ENCODE results near the gene SLC26A5.
"Not testable (repeated sequence)": the region's sequence is repeated elsewhere in the genome, so short reads cannot be mapped to it uniquely, and the experiment has no call there.

Gene SLC26A5

DNA sequence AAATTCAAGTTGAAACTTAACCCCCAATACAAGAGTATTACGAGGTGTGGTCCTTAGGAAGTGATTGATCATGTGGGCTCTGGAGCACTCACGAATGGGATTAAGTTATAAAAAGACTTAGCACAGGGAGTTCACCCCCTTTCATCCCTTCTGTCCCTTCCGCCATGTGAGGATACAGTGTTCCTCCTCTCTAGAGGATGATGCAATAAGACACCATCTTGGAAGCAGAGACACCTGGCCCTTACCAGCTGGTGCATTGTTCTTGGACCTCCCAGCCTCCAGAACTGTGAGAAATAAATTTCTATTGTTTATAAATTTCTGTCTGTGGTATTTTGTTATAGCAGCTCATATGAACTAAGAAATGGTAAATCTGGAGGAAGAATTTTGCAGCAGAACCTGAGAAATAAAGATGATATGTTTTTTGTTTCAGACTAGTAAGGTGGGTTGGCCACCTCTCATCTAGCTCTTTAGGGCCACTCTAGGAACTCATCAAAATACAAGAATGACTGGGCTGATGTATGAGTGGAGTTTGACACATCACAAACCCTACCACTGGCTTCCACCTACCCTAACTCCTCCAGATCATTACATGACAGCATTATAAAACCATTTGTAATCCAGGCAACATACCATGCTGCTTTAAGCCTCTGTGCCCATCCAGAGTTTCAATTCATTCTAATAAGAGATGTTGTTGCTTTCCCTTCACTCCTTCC is 22.4 kb downstream of the SLC26A5 start:
- Mint-ChIP-seq H3K36me3 (ENCODE audit: low read depth) (no peaks in the 10 kb centered on the region), H3K27ac (no peak overlapping the region), H3K9me3 (no peaks in the 10 kb centered on the region), H3K27me3 (peaks cover 9% of the 10 kb centered on the region), H3K4me1 (no peaks in the 10 kb centered on the region), H3K4me3 (no peak overlapping the region)
- ATAC-seq (no peak), DNase-seq (no peak)

DNA sequence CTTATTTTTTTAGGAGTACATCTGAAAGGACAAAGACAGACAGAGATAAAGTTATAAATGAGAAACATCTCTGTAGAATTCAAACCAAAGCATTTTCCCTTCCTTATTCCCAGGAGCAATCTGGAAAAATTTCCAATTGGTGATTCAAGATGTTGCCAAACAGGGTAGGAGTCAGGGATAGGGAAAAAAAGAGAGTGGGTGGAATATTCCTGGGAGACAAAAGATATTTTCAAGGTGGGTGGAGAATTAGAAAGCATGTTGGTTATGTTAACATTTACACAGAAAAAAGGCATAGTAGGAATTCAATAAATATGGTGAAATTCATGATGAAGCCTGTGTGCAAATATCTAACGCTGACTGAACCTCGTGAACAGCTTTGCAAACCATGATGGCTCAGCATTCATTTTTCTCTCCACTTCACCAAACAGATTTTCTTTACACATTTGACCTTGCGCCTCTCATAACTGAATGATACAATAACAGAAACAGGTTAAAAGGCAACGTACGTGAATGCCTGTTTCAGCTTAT is 25.1 kb downstream of the SLC26A5 start:
- no peaks in the 10 kb centered on the region for H3K4me1 Mint-ChIP-seq
- no peaks in the 10 kb centered on the region for H3K9me3 Mint-ChIP-seq
- H3K27me3 Mint-ChIP-seq = peaks cover 12% of the 10 kb centered on the region
- H3K27ac Mint-ChIP-seq = no peak overlapping the region
- H3K36me3 Mint-ChIP-seq (ENCODE audit: low read depth) = no peaks in the 10 kb centered on the region
- DNase-seq = no peak
- no peak overlapping the region for H3K4me3 Mint-ChIP-seq
- no peak for ATAC-seq

DNA sequence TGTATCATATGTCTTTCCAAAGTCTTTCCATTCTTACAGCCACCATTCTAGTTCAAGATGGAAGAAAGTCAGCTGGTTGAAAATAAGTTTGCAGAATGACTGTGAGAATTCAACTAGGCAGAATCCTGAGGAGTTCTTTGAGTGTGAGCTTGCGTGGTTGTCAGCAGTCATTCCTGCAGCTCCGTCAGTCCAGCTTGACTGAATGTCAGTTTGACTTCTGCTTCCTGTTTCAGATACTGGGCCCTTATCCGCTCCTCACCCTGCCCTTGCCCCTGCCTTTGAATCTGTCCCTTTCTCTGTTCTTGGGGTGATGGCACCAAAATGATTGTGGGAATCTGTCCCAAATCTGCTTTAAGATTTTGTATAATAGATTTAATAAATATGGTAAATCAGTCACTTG is 27.8 kb downstream of the SLC26A5 start:
- DNase-seq (no peak), ATAC-seq (no peak)
- no peaks in the 10 kb centered on the region for H3K9me3 Mint-ChIP-seq
- no peak overlapping the region for H3K4me3 Mint-ChIP-seq
- H3K4me1 Mint-ChIP-seq = no peaks in the 10 kb centered on the region
- H3K27me3 Mint-ChIP-seq = peaks cover 19% of the 10 kb centered on the region
- H3K27ac Mint-ChIP-seq = no peak overlapping the region
- H3K36me3 Mint-ChIP-seq (ENCODE audit: low read depth) = no peaks in the 10 kb centered on the region

DNA sequence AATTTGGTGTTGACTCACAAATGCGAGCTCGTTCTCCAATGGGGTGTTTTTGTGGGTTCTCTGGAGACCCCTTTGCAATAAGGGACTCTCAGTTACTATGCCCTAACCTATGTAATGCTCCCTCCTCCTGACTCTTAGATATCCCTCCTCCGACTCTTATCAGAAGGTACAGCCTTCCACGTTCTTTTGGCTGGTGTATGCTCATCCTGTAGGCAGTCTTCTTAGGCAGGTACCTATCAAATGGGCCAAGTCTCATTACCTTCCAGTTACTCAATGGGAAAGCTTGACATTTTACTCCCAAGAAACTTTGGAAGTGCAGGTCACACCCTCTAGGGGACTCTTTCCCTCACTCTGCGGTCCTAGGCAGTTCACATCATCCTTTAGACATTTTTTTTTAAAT is 32.6 kb downstream of the SLC26A5 start:
- Mint-ChIP-seq H3K27ac (no peak overlapping the region), H3K4me3 (no peak overlapping the region), H3K27me3 (peaks cover 12% of the 10 kb centered on the region), H3K9me3 (no peaks in the 10 kb centered on the region), H3K36me3 (ENCODE audit: low read depth) (no peaks in the 10 kb centered on the region), H3K4me1 (no peaks in the 10 kb centered on the region)
- ATAC-seq (no peak), DNase-seq (no peak)

DNA sequence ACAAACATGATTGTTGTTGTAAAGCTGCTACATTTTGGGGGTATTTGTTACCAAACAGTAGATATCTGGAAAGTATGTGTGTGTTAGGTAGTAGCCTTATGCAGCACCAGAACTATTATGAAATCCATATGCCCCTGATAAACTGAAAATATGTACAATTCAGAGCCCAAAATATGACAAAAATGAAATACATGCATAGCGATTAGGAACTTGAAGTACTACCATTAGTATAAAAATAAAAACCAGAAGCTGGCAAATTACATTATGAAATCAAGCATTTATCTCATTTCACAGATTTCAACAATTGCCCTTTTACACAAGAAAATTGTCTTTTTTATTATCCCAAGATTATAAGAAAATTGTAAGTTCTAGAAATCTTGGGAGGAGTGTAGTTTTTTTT is 33.9 kb downstream of the SLC26A5 start:
- Mint-ChIP-seq H3K27ac (no peak overlapping the region), H3K27me3 (peaks cover 7% of the 10 kb centered on the region), H3K4me3 (no peak overlapping the region), H3K9me3 (no peaks in the 10 kb centered on the region), H3K36me3 (ENCODE audit: low read depth) (no peaks in the 10 kb centered on the region), H3K4me1 (no peaks in the 10 kb centered on the region)
- ATAC-seq (no peak), DNase-seq (no peak)

DNA sequence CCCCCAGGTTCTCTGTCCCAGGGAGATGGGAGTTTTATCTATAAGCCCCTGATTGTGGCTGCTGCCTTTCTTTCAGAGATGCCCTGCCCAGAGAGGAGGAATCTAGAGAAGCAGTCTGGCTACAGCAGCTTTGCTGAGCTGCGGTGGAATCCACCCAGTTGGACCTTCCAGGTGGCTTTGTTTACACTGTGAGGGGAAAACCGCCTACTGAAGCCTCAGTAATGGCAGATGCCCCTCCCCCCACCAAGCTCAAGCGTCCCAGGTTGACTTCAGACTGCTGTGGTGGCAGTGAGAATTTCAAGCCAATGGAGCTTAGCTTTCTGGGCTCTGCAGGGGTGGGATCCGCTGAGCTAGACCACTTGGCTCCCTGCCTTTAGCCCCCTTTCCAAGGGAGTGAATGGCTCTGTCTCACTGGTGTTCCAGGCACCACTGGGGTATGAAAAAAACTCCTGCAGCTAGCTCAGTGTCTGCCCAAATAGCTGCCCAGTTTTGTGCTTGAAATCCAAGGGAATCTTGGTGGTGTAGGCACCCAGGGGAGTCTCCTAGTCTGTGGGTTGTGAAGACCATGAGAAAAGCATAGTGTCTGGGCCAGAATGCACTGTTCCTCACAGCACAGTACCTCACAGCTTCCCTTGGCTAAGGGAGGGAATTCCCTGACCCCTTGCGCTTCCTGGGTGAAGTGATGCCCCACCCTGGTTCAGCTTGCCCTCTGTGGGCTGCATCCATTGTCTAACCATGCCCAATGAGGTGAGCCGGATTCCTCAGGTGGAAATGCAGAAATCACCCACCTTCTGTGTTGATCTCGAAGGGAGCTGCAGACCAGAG is 40.0 kb downstream of the SLC26A5 start:
- H3K4me3 Mint-ChIP-seq; H3K27me3 Mint-ChIP-seq; H3K9me3 Mint-ChIP-seq; H3K36me3 Mint-ChIP-seq (ENCODE audit: low read depth); H3K4me1 Mint-ChIP-seq; DNase-seq; H3K27ac Mint-ChIP-seq; ATAC-seq: not testable (repeated sequence)

DNA sequence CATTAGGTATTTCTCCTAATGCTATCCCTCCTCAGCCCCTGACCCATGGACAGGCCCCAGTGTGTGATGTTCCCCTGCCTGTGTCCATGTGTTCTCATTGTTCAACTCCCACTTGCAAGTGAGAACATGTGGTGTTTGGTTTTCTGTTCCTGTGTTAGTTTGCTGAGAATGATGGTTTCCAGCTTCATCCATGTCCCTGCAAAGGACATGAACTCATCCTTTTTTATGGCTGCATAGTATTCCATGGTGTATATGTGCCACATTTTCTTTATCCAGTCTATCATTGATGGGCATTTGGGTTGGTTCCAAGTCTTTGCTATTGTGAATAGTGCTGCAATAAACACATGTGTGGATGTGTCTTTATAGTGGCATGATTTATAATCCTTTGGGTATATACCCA is 46.3 kb downstream of the SLC26A5 start:
- not testable (repeated sequence) for H3K36me3 Mint-ChIP-seq (ENCODE audit: low read depth); H3K9me3 Mint-ChIP-seq; H3K4me3 Mint-ChIP-seq; DNase-seq; H3K27ac Mint-ChIP-seq; H3K27me3 Mint-ChIP-seq; H3K4me1 Mint-ChIP-seq; ATAC-seq

DNA sequence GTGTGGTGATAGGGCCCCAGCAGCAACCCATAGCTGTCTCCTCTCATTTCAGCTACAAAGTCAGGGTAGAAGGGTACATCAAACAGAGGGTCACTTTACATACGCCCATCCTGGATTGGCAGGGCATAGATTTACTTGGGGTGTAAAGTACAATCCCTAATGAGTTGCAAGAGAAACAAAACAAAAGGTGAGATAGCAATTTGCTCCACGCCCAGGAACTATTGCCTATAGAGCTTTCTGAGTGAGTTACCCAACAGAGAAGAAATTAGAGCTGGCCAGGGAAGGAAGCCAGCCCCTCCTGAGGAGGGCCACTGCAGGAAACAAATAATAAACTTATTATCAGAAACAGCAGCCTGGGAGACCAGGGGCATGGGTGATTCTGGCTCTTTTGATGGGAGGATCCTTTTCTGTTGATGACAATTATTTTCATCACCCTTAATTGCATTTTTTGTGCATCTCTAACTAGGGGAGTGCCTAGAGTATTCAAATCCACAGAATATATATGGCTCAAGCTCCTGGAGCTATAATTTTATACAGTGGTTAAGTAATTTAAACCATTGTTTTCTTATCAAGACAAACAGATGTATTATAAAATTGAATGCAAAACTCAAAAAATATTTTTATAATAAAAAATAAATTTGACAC is 47.4 kb downstream of the SLC26A5 start:
- DNase-seq (no peak), ATAC-seq (no peak)
- no peaks in the 10 kb centered on the region for H3K36me3 Mint-ChIP-seq (ENCODE audit: low read depth)
- no peaks in the 10 kb centered on the region for H3K4me1 Mint-ChIP-seq
- no peak overlapping the region for H3K27ac Mint-ChIP-seq
- peaks cover 5% of the 10 kb centered on the region for H3K27me3 Mint-ChIP-seq
- H3K9me3 Mint-ChIP-seq = no peaks in the 10 kb centered on the region
- H3K4me3 Mint-ChIP-seq = no peak overlapping the region

DNA sequence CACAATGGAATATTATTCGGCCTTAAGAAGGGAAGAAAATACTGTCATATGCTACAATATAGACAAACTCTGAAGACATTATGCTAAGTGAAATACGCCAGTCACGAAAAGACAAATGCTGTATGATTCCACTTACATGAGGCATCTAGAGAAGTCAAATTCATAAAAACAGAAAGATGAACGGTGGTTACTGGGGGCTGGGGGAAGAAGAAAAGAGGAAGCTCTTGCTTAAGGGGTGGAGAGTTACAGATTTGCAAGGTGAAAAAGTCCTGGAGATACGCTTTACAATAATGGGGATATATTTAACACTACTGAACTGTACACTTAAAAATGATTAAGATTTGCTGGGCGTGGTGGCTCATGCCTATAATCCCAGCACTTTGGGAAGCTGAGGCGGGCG is 49.5 kb downstream of the SLC26A5 start:
- no peak for ATAC-seq
- DNase-seq = no peak
- no peak overlapping the region for H3K27ac Mint-ChIP-seq
- no peaks in the 10 kb centered on the region for H3K4me1 Mint-ChIP-seq
- H3K4me3 Mint-ChIP-seq = no peak overlapping the region
- H3K27me3 Mint-ChIP-seq = peaks cover 5% of the 10 kb centered on the region
- H3K9me3 Mint-ChIP-seq = no peaks in the 10 kb centered on the region
- H3K36me3 Mint-ChIP-seq (ENCODE audit: low read depth) = no peaks in the 10 kb centered on the region

DNA sequence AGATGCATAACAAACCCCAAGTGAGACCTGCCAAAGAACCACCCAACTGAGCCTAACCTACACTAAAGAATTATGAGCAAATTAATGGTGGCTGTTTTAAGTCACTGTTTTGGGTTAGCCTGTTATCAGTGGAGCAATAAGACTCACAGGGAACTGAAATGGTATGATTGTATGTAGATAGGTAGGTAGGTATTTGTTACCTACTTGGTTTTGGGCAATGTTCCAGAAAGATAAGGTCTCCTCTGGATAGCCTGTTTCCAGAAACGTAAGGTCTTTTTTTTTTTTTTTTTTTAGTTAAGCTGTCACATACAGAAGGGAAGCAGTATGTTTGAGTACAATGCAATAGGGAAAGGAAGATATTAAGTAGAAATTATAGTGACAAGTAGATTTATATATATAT is 50.9 kb downstream of the SLC26A5 start:
- H3K4me3 Mint-ChIP-seq = no peak overlapping the region
- H3K36me3 Mint-ChIP-seq (ENCODE audit: low read depth) = no peaks in the 10 kb centered on the region
- H3K4me1 Mint-ChIP-seq = no peaks in the 10 kb centered on the region
- ATAC-seq = no peak
- H3K9me3 Mint-ChIP-seq = no peaks in the 10 kb centered on the region
- no peak overlapping the region for H3K27ac Mint-ChIP-seq
- no peak for DNase-seq
- H3K27me3 Mint-ChIP-seq = peaks cover 8% of the 10 kb centered on the region

DNA sequence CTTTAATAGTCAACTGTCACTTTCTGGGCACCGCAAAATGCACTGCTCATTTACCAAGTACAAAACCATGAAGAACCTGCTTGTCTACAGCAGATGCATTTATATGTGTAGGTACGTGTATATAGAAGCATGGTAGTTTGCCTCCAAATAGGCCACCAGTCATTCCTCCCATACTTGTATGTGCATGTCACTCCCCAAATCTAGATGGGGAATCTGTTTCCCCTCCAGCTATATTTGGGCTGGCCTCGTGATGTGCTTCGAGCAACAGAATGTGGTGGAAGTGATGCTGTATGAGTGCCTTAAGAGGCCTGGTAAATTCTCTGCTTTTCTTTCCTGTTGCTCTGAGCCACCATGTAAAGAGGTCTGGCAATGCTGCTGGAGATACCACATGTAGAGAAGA is 51.4 kb downstream of the SLC26A5 start:
- ATAC-seq = no peak
- Mint-ChIP-seq H3K4me1 (no peaks in the 10 kb centered on the region), H3K27me3 (peaks cover 8% of the 10 kb centered on the region), H3K36me3 (ENCODE audit: low read depth) (no peaks in the 10 kb centered on the region), H3K4me3 (no peak overlapping the region), H3K9me3 (no peaks in the 10 kb centered on the region), H3K27ac (no peak overlapping the region)
- no peak for DNase-seq

DNA sequence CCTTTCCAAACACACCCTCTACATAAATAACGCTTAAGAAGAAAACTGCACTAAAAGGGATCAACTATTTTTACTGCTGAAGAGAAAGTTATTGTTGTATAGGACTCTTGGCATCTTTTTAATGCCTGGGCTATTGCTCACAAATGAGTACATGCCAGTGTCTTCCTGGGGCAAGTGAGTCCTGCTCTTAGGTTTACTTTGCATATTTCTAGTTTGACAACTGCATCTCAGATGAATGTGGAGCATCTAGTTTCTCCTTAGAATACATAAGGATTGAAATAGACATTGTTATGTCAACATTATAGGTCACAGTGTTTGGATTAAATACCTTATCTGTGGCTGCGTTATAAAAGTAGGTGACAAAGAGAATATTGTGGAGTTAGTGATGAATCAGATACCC is 54.0 kb downstream of the SLC26A5 start:
- H3K27ac Mint-ChIP-seq = no peak overlapping the region
- no peaks in the 10 kb centered on the region for H3K36me3 Mint-ChIP-seq (ENCODE audit: low read depth)
- ATAC-seq (no peak), DNase-seq (no peak)
- no peak overlapping the region for H3K4me3 Mint-ChIP-seq
- H3K4me1 Mint-ChIP-seq = no peaks in the 10 kb centered on the region
- H3K9me3 Mint-ChIP-seq = no peaks in the 10 kb centered on the region
- H3K27me3 Mint-ChIP-seq = peaks cover 16% of the 10 kb centered on the region

DNA sequence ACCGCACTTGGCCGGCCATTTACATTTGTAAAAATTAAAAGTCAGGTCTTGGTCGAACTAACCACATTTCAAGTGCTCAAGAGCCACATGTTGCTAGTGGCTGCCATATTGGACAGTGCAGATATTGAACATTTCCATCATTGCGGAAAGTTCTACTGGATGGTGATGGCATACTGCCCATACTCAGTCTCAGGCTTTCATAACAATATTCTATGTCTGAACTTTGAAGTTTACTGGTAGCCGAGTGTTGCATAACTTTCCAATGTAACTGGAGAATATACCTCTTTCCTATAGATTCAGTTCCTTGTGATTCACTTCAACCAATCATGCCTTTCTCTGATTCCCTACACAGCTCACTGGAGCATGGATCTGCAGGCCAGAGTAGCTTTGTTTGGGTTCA is 54.9 kb downstream of the SLC26A5 start:
- Mint-ChIP-seq H3K4me1 (no peaks in the 10 kb centered on the region), H3K9me3 (no peaks in the 10 kb centered on the region), H3K4me3 (no peak overlapping the region), H3K36me3 (ENCODE audit: low read depth) (no peaks in the 10 kb centered on the region), H3K27ac (no peak overlapping the region), H3K27me3 (peaks cover 13% of the 10 kb centered on the region)
- DNase-seq (no peak), ATAC-seq (no peak)

DNA sequence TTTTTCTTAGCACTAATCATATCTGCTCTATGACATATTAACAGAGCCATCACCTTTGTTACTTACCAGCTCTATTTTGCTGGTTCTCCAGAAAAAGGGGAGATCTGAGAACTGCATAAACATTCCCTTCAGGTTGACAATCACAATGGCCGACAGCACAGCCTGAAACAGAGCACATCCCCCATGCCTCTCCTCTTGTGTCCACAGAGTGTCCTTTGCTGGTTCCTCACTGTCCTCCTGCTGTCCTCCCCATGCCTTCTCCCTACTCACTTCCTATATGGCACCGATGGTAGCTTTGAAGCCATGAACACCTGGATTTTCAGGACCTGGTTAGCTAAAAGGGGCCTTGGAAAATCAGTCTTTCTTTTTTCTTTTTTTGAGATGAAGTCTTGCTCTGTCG is 56.7 kb downstream of the SLC26A5 start:
- Mint-ChIP-seq H3K27ac (no peak overlapping the region), H3K4me1 (no peaks in the 10 kb centered on the region), H3K4me3 (no peak overlapping the region), H3K9me3 (no peaks in the 10 kb centered on the region), H3K27me3 (peaks cover 13% of the 10 kb centered on the region), H3K36me3 (ENCODE audit: low read depth) (no peaks in the 10 kb centered on the region)
- no peak for ATAC-seq
- DNase-seq = no peak
